GM23248 (cell line): ENCODE measurements around the gene SORD.

Experiments used
- EZH2 ChIP-seq: fragments of 200-600 bp; sonication (generic); IDR thresholded peaks from 2 replicates; pipeline ENCODE4 v1.6.1; 2018; ENCODE audit warnings: antibody characterized with exemption, mild to moderate bottlenecking; ENCODE audit not compliant: insufficient read depth, poor library complexity, severe bottlenecking
- EZH2phosphoT487 ChIP-seq: fragments of 200-600 bp; sonication (generic); IDR thresholded peaks from 2 replicates; pipeline ENCODE4 v1.6.1; 2018; ENCODE audit warnings: antibody characterized with exemption, moderate library complexity, mild to moderate bottlenecking, low read depth; ENCODE audit not compliant: insufficient read depth

- TF ChIP-seq EZH2phosphoT487 (no peak), EZH2 (no peak)
These were observed 4.2 kb downstream of the SORD start for GRCh38 chr15:45027220-45027619.
